PFSK-1 (cell line): Measurements from ENCODE around the gene FOXS1.

ENCODE experiments used
- FOXP2 ChIP-seq: optimal IDR thresholded peaks from 2 replicates; pipeline ENCODE3; 2011; ENCODE audit warnings: borderline replicate concordance, control low read depth, inconsistent platforms; ENCODE audit not compliant: insufficient read depth; ENCODE audit errors: extremely low read length, extremely low read depth
- POLR2AphosphoS5 ChIP-seq: IDR thresholded peaks from 2 replicates; pipeline ENCODE4 v1.6.1; 2012; ENCODE audit warnings: low read depth, mild to moderate bottlenecking, control low read depth, low read length, moderate library complexity
- REST ChIP-seq, 2 experiments: IDR thresholded peaks; 2 replicates each; pipeline versions ENCODE4 v1.6.1 to v1.8.0; 2011 to 2012; ENCODE audit warnings: low read depth in 2 of 2, low read length in 2 of 2, control low read depth in 1 of 2, inconsistent platforms in 1 of 2, mild to moderate bottlenecking in 1 of 2, moderate library complexity in 1 of 2; ENCODE audit not compliant: insufficient read depth in 1 of 2
- SIN3A ChIP-seq: IDR thresholded peaks from 2 replicates; pipeline ENCODE4 v1.6.1; 2012; ENCODE audit warnings: mild to moderate bottlenecking, low read length, moderate library complexity, borderline replicate concordance; ENCODE audit not compliant: insufficient read depth
- TAF1 ChIP-seq: IDR thresholded peaks from 2 replicates; pipeline ENCODE4 v1.6.1; 2012; ENCODE audit warnings: low read length, control low read depth, borderline replicate concordance; ENCODE audit not compliant: insufficient read depth

FOXS1 gene

GRCh38 chr20:31820228-31820627 lies 25.2 kb downstream of the FOXS1 start:
- TF ChIP-seq FOXP2 (no peak), POLR2AphosphoS5 (no peak), TAF1 (no peak), SIN3A (no peak), REST (IDR thresholded peaks at IDR 0.05; ENCODE audit: insufficient read depth in 1 of 2, low read depth in 2 of 2, low read length in 2 of 2) (no peak)

GRCh38 chr20:31819083-31819784 lies 26.2 kb downstream of the FOXS1 start, which contains the start of gene MYLK2:
TSS of gene MYLK2 (plus strand) at chr20:31819356. CDS start at chr20:31819581, 225 bp downstream.
- TF ChIP-seq SIN3A (no peak), POLR2AphosphoS5 (no peak), REST (IDR thresholded peaks at IDR 0.05; ENCODE audit: insufficient read depth in 1 of 2, low read depth in 2 of 2, low read length in 2 of 2) (no peak), FOXP2 (no peak), TAF1 (no peak)

GRCh38 chr20:31818376-31818908 lies 27.0 kb downstream of the FOXS1 start:
- TF ChIP-seq POLR2AphosphoS5 (no peak), REST (IDR thresholded peaks at IDR 0.05; ENCODE audit: insufficient read depth in 1 of 2, low read depth in 2 of 2, low read length in 2 of 2) (no peak), FOXP2 (no peak), SIN3A (no peak), TAF1 (no peak)

GRCh38 chr20:31817461-31817860 lies 27.9 kb downstream of the FOXS1 start:
- TF ChIP-seq FOXP2 (no peak), POLR2AphosphoS5 (no peak), REST (IDR thresholded peaks at IDR 0.05; ENCODE audit: insufficient read depth in 1 of 2, low read depth in 2 of 2, low read length in 2 of 2) (no peak), SIN3A (no peak), TAF1 (no peak)
